Forelimb muscle (tissue), 1 donor: Measurements from ENCODE around the gene CHRM4. TPM values are rescaled to one million over a fixed set of nuclear protein-coding genes. Genes with fewer than 3 reads are reported as not detected.

Source experiments
- DNase-seq: peaks from one replicate; pipeline ENCODE4 v3.0.0-alpha.2; 2013; ENCODE audit warnings: low read depth
- polyA plus RNA-seq: library from polyadenylated mRNA; unstranded; fragments of 120-200 nt; gene quantifications from one replicate; pipeline ENCODE4 v1.2.1, GENCODE V29; 2013; ENCODE audit not compliant: insufficient read length

Gene CHRM4
- polyA plus RNA-seq, 1 donor: 0.09 TPM

DNA sequence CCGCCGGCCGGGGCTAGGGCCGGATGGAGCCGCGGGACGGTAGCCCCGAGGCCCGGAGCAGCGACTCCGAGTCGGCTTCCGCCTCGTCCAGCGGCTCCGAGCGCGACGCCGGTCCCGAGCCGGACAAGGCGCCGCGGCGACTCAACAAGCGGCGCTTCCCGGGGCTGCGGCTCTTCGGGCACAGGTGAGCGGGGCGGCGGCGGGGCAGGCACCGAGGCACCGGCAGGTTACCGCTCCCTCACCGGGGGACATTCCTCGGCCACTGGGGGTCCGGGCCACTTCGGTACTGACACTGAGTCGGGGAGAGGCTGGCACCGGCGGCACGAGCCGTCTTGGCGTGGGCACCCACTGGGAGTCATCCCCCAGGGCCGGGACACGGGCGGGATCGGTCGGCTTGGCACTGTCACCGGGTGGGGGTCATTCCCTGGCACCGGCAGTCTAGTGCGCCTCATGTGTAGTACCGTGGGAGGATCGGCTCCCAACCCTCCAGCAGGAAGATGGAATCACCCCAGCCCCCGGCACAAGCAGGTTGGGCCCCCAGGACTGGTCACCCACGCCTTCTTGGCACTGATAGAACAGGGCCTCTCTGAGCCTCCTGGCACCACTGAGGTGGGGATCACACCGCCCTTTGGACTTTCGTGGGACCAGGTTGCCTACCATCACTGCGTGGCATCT, 43.8 kb downstream of the CHRM4 start:
- DNase-seq: no peak

GRCh38 chr11:46346886-46347636, 44.5 kb downstream of the CHRM4 start, which contains the start of gene DGKZ:
Gene DGKZ, plus strand, starts transcription at chr11:46347463. Its CDS starts 197 bp downstream, at chr11:46347660.
- DNase-seq: peak; percentile 34

DNA sequence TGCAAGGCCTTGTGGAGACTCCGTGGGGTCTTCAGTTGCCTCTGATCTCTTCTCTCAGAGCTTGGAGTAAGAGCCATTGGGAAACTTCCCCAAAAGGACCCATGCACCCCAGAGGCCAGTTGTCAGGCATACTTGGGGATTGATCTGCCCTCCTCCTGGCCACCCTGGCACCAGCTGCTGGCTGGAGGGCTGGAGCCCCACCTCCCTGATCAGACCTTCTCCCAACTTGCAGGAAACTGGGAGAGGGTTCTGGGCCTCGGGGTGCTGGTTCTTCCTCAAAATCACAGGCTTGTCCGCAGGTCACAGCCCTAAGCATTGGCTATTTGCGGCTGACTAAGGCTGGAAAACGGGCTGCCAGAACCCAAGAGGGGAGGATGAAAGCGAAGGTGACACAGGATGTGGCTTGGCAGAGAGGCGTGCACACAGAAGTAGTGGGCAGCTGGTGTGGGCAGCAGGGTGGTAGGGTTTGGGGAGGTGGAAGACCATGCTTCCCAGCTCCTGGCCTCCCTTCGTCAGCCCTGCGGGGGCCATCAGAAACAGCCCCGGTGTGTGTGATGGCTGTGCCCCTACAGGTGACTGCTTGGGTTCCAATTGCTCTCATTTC, 45.6 kb downstream of the CHRM4 start:
- no peak for DNase-seq

- DNase-seq: no peak
Measured at GRCh38 chr11:46345131-46345597, 46.4 kb downstream of the CHRM4 start.

DNA sequence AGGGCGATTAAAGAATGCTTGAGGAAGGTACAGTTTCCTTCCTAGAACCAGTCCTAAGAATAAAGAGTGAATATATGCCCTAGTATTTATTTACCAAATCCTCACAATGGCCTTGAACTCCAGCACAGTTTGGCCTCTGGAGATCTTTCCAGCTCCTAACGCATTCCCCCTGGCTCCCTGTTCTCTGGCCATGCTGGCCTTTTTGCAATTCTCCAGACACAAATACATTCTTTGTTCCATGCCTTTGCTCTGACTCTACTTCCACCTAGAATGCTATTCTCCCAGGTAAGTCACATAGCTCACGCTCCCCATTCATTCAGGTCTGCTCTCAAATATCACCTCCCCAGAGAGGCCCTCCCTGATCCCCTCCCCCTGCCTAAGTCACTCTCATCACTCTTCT, 48.1 kb downstream of the CHRM4 start:
- no peak for DNase-seq

GRCh38 chr11:46342239-46342638, 49.3 kb downstream of the CHRM4 start:
- no peak for DNase-seq

GRCh38 chr11:46341454-46341853, 50.1 kb downstream of the CHRM4 start:
- DNase-seq: no peak

- DNase-seq: no peak
Measured at GRCh38 chr11:46339816-46340215, 51.8 kb downstream of the CHRM4 start.

- no peak for DNase-seq
Measured at GRCh38 chr11:46338988-46339666, 52.4 kb downstream of the CHRM4 start.

DNA sequence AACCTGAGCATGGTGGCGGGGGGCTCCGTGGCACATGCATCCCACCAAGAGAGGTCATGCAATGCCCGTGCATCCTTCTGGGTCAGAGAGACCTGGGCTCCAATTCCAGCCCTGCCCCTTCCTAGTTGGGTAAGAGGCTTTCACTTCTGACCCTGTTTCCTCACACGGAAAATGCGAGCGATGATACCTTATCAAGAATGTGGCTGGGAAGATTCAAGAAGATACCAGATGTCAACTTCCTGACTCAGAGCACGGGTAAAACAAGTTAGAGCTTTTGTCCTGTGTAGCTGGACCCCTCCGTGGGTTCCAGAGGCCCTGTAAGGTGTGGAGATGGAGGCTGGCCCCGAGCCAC, 53.0 kb downstream of the CHRM4 start:
- DNase-seq: no peak

DNA sequence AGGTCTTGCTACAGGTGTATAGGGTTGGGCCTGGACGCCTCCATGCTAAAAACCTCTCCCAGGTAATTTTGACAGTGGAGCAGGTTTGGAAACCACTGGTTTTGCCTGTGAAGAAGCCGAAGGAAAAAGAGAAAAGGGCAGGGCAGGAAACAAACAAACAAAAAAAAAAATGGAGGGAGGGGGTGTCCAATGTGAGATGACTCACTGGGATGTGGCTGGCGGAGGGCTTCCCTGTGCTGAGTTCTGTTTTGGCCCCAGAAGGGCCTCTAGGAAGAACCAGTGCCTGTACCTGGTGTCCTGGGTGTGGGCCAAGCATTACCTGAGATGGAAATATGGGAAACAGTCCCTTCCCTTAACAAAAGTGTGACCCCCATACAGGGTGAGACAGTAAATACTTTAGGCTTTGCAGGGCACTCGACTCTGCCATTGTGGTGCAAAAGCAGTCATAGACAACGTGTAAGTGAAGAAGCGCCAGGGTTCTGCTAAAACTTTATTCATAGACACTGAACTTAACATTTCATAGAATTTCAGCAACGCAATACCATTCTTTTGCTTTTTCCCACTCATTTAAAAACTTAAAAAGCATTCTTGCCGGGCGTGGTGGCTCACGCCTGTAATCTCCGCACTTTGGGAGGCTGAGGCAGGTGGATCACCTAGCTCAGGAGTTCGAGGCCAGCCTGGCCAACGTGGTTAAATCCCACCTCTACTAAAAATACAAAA, 53.8 kb downstream of the CHRM4 start:
- DNase-seq: no peak

- DNase-seq: no peak
Measured at GRCh38 chr11:46336563-46337180, 54.9 kb downstream of the CHRM4 start.

DNA sequence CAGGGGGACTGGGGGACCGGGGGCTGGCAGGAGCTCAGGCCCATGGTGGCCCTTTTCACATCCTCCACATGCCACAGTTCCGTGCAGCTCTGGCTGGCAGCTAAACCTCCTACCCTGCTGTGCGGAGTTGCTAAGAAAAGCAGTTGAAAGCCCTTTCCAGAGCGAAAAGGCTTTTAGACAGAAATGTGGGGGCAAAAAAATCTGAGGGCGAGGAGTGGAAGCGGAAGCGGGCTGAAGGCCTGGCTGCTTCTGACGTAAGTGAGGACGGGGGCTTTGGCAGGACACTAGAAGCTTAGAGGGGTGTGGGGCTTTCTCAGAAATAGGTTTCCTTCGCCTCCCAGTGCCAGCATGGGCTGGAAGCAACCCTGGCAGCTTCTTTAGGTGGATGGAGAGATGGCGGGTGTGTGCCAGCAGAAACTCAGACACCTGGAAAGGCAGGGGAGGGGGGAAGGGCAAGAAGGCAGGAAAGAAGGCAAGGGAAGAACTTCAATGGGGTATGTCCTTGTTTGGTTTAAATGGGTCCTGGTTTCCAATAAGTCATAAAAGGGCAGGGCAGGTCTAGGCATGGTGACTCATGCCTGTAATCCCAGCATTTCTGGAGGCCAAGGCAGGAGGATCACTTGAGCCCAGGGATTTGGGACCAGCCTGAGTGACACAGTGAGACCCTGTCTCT, 55.5 kb downstream of the CHRM4 start:
- no peak for DNase-seq

DNA sequence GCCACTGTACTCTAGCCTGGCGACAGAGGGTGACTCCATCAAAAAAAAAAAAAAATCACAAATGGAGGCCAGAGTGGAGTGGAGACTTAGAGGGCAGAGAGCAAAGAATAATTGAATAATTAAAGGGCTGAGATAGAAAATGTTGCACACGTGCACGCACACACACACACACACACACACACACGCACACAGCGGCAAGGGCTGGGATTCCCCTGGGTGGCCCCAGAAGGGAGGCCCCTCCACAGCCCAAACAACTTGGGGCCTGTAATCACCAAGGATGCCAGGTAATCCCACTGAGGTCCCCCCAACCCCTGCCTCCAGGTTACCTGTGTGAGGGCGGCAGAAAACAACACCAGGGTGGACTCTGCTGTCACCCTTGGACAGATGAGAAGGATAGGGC, 56.3 kb downstream of the CHRM4 start:
- DNase-seq: no peak

GRCh38 chr11:46334211-46334610, 57.4 kb downstream of the CHRM4 start:
- no peak for DNase-seq

Other genes starting within 250 kb of the CHRM4 start
- gene CREB3L1, start 114.1 kb downstream of the CHRM4 start, polyA plus RNA-seq: 40.8 TPM
- gene DGKZ, start 44.3 kb downstream of the CHRM4 start, polyA plus RNA-seq: 77.8 TPM
- gene MDK, start 10.1 kb downstream of the CHRM4 start, polyA plus RNA-seq: 141 TPM
- 12.1 TPM for gene AMBRA1, start 202.2 kb upstream of the CHRM4 start, polyA plus RNA-seq
- gene HARBI1, start 225.5 kb upstream of the CHRM4 start, polyA plus RNA-seq: 2.3 TPM
- gene ATG13, start 225.8 kb upstream of the CHRM4 start, polyA plus RNA-seq: 36.4 TPM